Upper lobe of right lung (tissue), 1 donor: ENCODE data around the gene IQGAP2. TPM values are rescaled to one million over a fixed set of nuclear protein-coding genes. Genes with fewer than 3 reads are reported as not detected.

ENCODE experiments used
- ATAC-seq: fragments of 200-7000 bp; cut with Tn5 transposase; one replicate; pipeline ENCODE4 v1.9.1; 2020; ENCODE audit warnings: mild to moderate bottlenecking, moderate library complexity
- DNase-seq: peaks from one replicate; pipeline ENCODE4 v3.0.0-alpha.2; 2020
- H3K27ac ChIP-seq: fragments of 200-600 bp; one replicate; pipeline ENCODE4 v1.8.0; 2022
- H3K27me3 ChIP-seq: fragments of 200-600 bp; one replicate; pipeline ENCODE4 v1.8.0; 2022; ENCODE audit warnings: mild to moderate bottlenecking
- H3K36me3 ChIP-seq: fragments of 200-600 bp; one replicate; pipeline ENCODE4 v1.8.0; 2022
- H3K4me1 ChIP-seq: fragments of 200-600 bp; one replicate; pipeline ENCODE4 v1.8.0; 2022
- H3K4me3 ChIP-seq: fragments of 200-600 bp; one replicate; pipeline ENCODE4 v1.8.0; 2022; ENCODE audit warnings: mild to moderate bottlenecking
- H3K9me3 ChIP-seq: fragments of 200-600 bp; one replicate; pipeline ENCODE4 v1.8.0; 2022
- CTCF ChIP-seq: fragments of 200-600 bp; IDR thresholded peaks from one replicate; pipeline ENCODE4 v1.8.0; 2022; ENCODE audit warnings: antibody characterized with exemption
- intact Hi-C: fragments of 100-400 bp; cut with DNase I; formaldehyde crosslinking; loops from one replicate; pipeline ENCODE4 v1.11.0; 2022
- total RNA-seq: library from RNA; stranded (reverse); fragmentation: NEBNext Ultra II Directional; extraction: Animal tissue kit (Norgen Biotek cat#: 25700); gene quantifications from one replicate; pipeline ENCODE4 v1.2.1, GENCODE V29; 2021
- donor health status: DM: no; HTN: yes; CAD: no; lungs with severe emphysema.

IQGAP2 gene
- total RNA-seq, 1 donor from 2014 or later: 31.0 TPM

- Histone ChIP-seq H3K4me3 (no peak overlapping the region), H3K9me3 (no peaks in the 10 kb centered on the region), H3K36me3 (no peaks in the 10 kb centered on the region), H3K27ac (no peak overlapping the region), H3K4me1 (peaks cover 2% of the 10 kb centered on the region), H3K27me3 (no peaks in the 10 kb centered on the region)
- no peak for TF ChIP-seq CTCF
- DNase-seq (no peak), ATAC-seq (no peak)
- intact Hi-C loops: no loop called here
Observed at GRCh38 chr5:76537073-76537543, 134.0 kb downstream of the IQGAP2 start.

DNA sequence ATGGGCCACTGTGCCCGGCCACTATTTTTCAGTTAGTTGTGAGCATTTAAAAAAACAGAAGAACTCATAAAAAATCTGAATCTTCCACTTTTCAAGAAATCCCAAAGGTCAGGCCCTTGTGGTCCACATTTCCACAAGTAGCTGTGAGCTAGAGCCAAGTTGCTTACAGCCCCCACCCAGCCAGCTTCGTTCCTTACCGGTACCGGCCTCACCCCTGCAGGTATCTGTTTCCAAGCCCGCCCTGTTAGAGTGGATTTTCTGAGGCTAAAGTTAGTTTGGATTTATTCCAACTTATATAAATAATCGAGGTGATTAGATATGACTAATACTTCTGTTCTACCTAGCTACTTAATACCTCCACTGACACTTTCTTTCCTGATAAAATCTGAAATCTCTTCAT, 139.2 kb downstream of the IQGAP2 start:
- Histone ChIP-seq H3K9me3 (no peaks in the 10 kb centered on the region), H3K4me3 (no peak overlapping the region), H3K27ac (no peak overlapping the region), H3K36me3 (no peaks in the 10 kb centered on the region), H3K27me3 (no peaks in the 10 kb centered on the region), H3K4me1 (peaks cover 29% of the 10 kb centered on the region)
- TF ChIP-seq CTCF: no peak
- ATAC-seq (no peak), DNase-seq (no peak)
- intact Hi-C loops: no loop called here

DNA sequence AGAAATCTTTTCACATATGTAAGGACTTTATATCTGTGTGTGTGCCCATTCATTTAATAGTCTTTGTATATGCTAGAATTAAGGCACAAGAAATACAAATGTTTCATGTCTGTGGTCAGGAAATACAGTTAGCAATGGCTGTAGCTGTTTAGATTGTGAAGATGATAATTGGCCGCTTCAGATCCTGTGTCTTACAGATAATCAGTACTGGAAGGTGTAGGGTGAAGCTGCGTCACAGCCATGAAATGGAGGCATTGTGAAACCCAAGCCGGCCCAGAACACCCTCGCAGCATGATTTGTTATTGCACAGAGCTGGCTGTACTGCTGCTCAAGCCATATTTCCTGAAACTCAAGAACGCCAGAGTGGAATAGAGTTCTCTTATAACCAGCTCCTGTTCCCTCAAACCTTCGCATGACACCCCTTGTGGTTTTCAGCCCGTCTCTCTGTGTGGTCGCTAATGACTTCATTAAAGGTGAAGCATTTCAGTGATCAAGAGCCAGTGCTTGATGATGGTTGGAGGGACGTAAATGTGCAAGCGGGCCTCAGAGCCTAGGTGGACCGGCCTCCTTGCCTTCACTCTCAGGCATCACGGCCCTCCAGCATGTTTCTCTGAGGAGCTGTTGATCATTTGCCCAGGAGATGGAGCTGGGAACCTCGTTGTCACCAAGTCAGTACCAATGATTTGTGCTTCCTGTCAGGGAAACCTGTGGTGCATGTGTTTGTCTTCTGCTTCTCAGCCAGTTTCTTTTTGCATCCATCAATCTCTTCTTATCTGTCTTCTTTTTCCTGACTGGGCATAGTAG, 140.0 kb downstream of the IQGAP2 start:
- Histone ChIP-seq H3K36me3 (no peaks in the 10 kb centered on the region), H3K4me1 (peaks cover 38% of the 10 kb centered on the region), H3K4me3 (no peak overlapping the region), H3K27ac (peak overlapping the region; percentile 67), H3K27me3 (no peaks in the 10 kb centered on the region), H3K9me3 (no peaks in the 10 kb centered on the region)
- TF ChIP-seq CTCF: no peak
- intact Hi-C loops: no loop called here
- ATAC-seq (peak; percentile 66), DNase-seq (peak; percentile 69)

- H3K4me3 ChIP-seq: no peak overlapping the region
- no peaks in the 10 kb centered on the region for H3K9me3 ChIP-seq
- peak; percentile 71 for ATAC-seq
- DNase-seq: no peak
- no peaks in the 10 kb centered on the region for H3K36me3 ChIP-seq
- TF ChIP-seq CTCF: peak; percentile 57
- no peak overlapping the region for H3K27ac ChIP-seq
- H3K4me1 ChIP-seq: peaks cover 42% of the 10 kb centered on the region
- intact Hi-C loops: no loop called here
- no peaks in the 10 kb centered on the region for H3K27me3 ChIP-seq
Observed at GRCh38 chr5:76544268-76544926, 141.3 kb downstream of the IQGAP2 start.

GRCh38 chr5:76545184-76545583, 142.1 kb downstream of the IQGAP2 start:
- ATAC-seq (no peak), DNase-seq (no peak)
- intact Hi-C loops: no loop called here
- Histone ChIP-seq H3K36me3 (no peaks in the 10 kb centered on the region), H3K27me3 (no peaks in the 10 kb centered on the region), H3K9me3 (no peaks in the 10 kb centered on the region), H3K4me1 (peaks cover 42% of the 10 kb centered on the region), H3K4me3 (no peak overlapping the region), H3K27ac (no peak overlapping the region)
- TF ChIP-seq CTCF: no peak
